Measurements from ENCODE around the gene SFT2D1.
A peak's percentile ranks its signal among the peaks of the same experiment; 100 is the strongest.
"Not testable (repeated sequence)": the region's sequence is repeated elsewhere in the genome, so short reads cannot be mapped to it uniquely, and the experiment has no call there.

The SFT2D1 gene

GRCh38 chr6:166342349-166343149 is at the start of gene SFT2D1:
Gene SFT2D1 (minus strand): TSS chr6:166342545. CDS start chr6:166342481, 64 bp downstream.
- DNase-seq (ENCODE audit: low spot score): peak; percentile 93

DNA sequence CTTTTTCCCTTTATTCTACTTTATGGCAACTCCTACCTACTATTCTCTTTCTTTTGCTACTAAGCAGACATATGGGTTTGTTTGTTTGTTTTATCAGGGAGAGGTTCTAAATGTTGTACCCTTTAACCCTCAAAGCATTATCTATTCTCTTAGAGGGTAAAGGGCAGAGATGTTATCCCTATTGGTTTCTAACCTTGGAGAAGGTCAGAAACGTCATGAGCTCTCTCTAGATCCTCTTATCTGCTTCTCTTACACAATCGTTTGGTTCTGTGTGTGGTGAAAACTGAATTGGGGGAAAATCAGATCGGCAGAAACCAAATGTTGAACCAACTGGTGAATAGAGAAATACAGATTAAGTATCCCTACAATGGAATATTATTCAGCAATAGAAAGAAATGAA is 46.8 kb upstream of the SFT2D1 start:
- no peak for DNase-seq (ENCODE audit: low spot score)

- DNase-seq (ENCODE audit: low spot score): no peak
Measured at GRCh38 chr6:166388290-166389004, 46.1 kb upstream of the SFT2D1 start.

GRCh38 chr6:166387642-166388289 is 45.4 kb upstream of the SFT2D1 start:
- no peak for DNase-seq (ENCODE audit: low spot score)

DNA sequence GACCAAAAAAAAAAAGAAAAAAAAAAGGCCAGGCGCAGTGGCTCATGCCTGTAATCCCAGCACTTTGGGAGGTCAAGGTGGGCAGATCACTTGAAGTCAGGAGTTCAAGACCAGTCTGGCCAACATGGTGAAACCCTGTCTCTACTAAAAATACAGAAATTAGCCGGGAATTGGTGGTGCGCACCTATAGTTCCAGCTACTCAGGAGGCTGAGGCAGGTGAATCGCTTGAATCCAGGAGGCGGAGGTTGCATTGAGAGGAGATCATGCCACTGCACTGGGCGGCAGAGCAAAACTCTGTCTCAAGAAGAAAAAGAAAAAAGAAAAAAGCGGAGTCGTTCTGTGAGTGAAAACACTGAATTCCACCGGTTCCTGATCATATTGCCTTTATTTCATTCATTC is 44.8 kb upstream of the SFT2D1 start:
- DNase-seq (ENCODE audit: low spot score): not testable (repeated sequence)

DNA sequence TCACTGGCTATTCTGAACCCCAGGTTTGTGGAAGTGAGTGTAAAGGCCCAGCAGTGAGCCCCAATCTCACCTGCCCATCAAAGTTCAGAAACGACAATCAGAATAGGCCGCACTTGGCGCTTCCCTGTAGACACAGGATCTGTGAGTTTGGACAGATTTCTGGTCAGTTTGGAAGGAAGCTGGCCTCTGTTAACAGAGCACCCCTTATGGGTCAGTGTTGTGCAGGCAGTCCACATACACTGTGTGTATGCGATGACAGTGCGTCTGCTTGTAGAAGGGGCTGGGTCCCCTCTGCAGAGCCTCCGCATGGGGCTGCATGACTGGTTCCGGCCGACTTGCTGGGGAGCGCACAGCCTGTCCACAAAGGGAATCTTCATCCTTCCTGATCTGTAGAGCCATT is 43.8 kb upstream of the SFT2D1 start:
- no peak for DNase-seq (ENCODE audit: low spot score)

GRCh38 chr6:166383802-166384363 is 41.5 kb upstream of the SFT2D1 start:
- DNase-seq (ENCODE audit: low spot score): not testable (repeated sequence)

GRCh38 chr6:166382933-166383801 is 40.8 kb upstream of the SFT2D1 start, which contains the start of gene MPC1:
Gene MPC1 (minus strand): TSS chr6:166382940. CDS start chr6:166382876, 64 bp downstream.
- DNase-seq (ENCODE audit: low spot score): peak; percentile 98

DNA sequence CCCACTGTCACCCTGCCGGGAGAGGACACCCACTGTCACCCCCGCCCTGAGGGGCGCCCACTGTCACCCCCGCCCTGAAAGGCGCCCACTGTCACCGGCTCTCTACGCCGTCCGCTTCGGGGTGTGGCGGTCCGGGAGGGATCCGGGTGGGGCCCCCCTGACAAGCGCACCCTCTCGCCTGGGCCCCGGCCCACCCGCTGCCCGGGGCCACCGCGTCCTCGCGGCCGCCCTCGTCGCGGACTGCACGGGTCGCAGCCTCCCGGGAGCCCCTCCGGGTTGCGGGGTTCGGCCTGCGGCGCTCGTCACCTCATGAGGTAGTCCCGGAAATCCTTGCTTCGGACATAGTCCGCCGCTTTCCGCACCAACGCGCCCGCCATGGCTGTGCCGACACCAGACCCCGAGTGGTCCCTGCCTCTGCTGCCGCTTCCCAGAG is 40.2 kb upstream of the SFT2D1 start:
- no peak for DNase-seq (ENCODE audit: low spot score)

DNA sequence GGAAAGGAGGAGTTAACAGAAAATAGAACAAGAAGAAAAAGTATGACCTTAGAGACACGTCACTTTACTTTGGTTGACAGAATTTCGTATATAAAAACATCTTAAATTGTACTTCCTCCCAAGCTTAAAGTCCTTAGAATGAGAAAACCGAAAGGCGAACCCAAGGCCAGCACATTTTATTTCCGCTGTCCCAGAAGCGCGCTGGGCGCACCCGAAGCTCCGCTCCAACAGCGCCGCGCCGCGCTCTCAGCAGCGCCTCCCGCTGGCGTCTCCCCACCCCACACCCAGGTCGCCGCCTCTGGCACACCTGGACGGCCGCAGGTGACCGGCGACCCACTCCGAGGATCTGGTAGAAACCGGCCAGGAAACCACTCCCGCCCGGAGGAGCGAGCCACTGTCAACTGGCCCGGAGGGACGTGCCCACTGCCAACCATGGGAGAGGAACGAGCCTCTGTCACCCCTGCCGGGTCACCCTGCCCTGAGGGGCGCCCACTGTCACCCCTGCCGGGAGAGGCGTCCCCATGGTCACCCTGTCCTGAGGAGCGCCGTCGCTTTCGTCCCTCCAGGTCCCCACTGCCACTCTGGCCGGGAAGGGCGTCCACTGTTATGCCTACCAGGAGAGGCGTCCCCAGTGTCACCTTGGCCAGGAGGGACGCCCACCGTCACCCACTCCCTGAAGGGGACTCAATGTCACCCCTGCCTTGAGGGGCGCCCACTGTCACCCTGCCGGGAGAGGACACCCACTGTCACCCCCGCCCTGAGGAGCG is 39.6 kb upstream of the SFT2D1 start:
- DNase-seq (ENCODE audit: low spot score): peak; percentile 72

GRCh38 chr6:166381381-166381732 is 39.0 kb upstream of the SFT2D1 start:
- no peak for DNase-seq (ENCODE audit: low spot score)

DNA sequence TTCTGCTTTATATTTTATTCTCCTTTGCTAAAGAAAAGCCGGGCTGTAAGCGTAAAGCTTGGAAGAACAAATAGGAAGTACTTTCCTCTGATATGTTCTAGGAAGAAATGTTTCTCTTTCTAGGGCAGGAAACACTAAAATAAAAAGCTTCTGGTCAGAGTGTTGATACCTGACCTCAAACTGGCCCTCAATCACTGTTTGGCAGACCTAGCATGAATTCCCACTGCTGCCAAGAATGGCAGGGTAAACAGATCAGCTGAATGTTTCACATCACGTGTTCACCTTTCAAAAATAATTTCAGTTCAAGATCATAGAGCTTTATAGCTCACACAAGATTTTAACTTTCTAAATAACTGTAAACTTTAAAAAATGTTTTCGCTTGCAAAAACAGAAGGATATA is 37.5 kb upstream of the SFT2D1 start:
- DNase-seq (ENCODE audit: low spot score): no peak

DNA sequence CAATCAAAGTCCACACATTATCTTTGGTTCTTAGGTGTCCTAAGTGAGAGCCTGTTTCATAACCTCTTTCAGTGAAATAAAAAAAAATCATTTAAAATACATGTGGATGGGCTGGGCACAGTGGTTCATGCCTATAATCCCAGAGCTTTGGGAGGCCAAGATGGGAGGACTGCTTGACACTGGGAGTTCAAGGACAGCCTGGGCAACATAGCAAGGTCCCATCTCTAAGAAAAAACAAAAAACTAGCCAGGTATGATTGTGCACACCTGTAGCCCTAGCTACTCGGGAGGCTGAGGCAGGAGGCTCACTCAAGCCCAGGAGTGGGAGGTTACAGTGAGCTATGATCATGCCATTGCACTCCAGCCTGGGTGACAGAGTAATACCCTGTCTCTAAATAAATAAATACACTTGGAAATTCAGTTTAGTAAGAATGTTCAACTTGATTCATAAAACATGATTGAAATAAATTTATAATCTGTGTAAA is 36.8 kb upstream of the SFT2D1 start:
- no peak for DNase-seq (ENCODE audit: low spot score)

DNA sequence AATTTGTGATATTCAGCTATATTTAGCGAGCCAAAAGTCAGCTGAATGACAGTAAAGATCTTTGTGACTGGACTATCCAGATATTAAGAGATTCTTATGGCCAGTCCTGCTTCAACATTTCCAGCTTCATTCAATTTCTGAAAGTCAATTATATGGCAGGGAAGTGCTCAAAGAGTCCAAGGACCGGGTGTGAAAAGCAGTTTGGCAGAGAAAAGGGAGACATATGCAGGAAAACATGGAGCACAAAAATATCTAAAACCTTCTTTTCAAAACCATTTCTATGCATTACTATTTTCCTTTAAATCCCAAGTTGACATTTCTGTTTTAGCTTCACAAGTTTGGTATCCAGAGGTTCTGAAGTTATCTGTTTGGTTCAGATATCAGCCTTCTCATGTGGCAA is 35.4 kb upstream of the SFT2D1 start:
- no peak for DNase-seq (ENCODE audit: low spot score)

DNA sequence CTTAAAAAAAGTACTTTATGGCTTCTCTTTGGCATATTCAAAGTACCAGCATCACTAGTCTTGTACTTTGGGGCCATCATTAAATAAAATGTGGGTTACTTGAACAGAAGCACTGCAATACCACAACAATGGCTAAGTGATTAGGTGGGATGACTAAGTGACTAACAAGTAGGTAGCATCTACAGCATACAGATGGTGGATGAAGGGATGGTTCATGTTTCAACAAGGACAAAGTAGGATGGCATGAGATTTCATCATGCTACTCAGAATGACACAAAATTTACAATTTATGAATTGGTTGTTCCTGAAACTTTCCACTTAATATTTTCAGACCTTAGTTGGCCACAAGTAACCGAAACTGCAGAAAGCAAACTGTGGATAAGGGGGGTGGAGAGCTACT is 32.7 kb upstream of the SFT2D1 start:
- no peak for DNase-seq (ENCODE audit: low spot score)

DNA sequence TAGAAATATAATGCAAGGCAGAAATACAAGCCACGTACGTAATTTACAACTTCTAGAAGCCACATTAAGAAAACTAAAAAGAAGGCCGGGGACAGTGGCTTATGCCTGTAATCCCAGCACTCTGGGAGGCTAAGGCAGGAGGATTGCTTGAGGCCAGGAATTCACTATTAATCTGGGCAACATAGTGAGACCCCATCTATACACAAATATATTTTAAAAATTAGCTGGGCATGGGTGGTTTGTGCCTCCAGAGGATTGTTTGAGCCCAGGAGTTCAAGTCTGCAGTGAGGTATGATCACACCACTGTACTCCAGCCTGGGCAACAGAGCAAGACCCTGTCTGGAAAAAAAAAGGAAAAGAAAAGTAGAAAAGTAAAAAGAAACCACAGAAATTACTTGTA is 28.1 kb upstream of the SFT2D1 start:
- no peak for DNase-seq (ENCODE audit: low spot score)

DNA sequence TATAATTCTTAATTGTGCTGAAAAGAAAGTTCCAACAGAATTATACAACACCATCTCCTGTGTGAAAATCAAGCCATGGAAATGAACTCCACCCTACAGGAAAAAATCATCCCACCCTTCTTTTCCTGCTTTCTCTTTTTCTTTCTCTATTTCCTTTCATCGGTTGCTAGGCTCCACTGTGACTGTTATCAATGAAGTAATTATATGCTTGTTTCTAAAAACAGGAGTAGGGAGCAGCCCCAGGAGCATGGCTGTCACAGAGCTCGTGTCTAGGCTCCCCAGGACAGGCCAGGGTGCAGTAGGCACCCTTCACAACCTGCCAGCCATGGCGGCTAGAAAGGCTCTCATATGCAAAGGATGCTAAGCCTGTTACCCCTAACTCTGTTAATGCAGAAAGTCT is 27.4 kb upstream of the SFT2D1 start:
- no peak for DNase-seq (ENCODE audit: low spot score)

DNA sequence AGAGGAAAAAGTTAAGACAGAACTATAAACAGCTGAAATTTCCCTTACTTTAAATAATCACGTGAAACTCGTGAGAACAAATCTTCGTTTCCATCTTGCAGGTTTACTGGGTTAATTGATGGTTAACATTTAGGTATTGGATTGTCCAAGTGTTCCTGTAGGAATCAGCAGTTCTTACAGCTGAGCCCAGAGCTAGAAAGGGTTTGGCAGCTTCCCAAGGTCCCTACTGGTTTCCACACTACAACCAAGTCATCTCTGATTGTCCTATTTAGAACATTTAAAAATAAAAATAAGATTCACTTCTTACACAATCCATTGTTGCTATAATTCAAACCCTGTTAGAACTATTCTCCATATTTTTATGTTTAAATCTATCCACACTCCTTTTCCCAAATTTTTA is 24.6 kb upstream of the SFT2D1 start:
- DNase-seq (ENCODE audit: low spot score): no peak

DNA sequence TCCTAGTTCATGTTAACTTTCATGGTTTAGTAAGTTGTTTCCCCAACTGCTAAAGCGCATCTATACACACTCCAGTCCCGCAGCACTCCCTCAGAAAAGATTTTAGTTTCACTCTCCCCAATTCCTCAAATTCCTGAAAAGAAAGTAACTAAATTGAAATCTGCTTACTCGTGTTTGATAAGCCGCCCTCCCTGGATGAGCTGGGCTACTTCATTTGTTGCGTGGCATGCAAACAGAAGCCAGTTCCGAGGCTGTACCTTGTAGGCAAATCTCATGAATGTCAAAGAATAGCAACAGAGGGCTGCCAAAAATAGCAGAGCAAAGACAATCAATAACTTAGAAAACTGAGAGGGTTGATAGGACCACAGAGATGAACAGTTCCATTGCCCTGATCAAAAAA is 23.5 kb upstream of the SFT2D1 start:
- no peak for DNase-seq (ENCODE audit: low spot score)

DNA sequence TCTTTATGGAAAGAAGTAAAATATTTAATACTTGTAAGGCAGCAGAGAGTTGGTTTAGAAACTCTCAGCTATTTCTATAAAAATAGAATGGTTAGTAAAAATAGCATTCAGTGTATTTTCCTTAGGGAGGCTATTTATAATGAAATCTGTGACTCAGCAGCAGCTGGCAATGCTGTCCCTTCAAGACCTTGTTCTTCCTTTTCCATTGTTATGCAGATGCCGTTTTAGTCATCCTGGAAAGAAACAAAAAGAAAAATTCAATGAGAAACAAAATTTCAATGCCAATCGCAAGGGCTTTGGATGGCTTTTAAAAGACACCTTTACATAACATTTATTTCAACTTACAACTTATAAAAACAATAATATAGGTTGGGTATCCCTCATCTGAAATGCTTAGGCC is 22.9 kb upstream of the SFT2D1 start:
- DNase-seq (ENCODE audit: low spot score): no peak

DNA sequence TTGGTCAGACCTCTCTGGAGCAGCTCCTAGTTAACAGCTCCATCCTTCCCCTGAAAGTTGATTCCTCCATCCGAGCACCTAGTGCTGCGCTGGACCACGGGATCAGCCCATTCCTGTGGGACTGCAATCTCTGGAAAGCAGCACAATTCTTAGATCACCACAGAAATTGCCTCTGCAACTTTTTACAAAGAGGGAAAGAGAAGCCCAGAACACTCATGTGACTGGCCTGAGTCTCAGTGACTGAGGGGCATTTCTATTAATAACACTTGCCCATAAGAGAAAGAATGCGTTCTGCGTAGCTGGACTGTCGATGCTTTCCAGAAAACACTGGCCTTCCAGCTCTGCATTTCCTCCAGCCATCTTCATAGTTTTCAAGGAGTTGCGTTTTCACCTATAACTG is 22.1 kb upstream of the SFT2D1 start:
- DNase-seq (ENCODE audit: low spot score): no peak
